A673 (cell line): ENCODE measurements around the gene ACP4. TPM values are rescaled to one million over a fixed set of nuclear protein-coding genes. Genes with fewer than 3 reads are reported as not detected.
A peak's percentile ranks its signal among the peaks of the same experiment; 100 is the strongest.

ENCODE experiments used
- BruUV-seq: library from RNA; stranded (reverse); fragments of 400-500 nt; replicated peaks from 2 replicates; lab custom pipeline; 2021; lab: Mats Ljungman, UMichigan
- CTCF ChIA-PET: fragments of 300-600 bp; sonication (Branson Sonifier 250); formaldehyde crosslinking; loops from one replicate; lab custom pipeline; 2022; ENCODE audit warnings: antibody characterized with exemption; lab: Charles Lee
- POLR2A ChIA-PET: fragments of 300-600 bp; sonication (Branson Sonifier 250); formaldehyde crosslinking; loops from one replicate; lab custom pipeline; 2022; ENCODE audit warnings: antibody characterized with exemption; ENCODE audit not compliant: low non-redundant PET; lab: Charles Lee
- DNase-seq: peaks from one replicate; pipeline ENCODE4 v3.0.0-alpha.2; 2015; ENCODE audit warnings: low spot score
- H3K27ac ChIP-seq: fragments of 200-600 bp; sonication (generic); 2 replicates; pipeline ENCODE4 v1.5.1; 2016; ENCODE audit warnings: mixed run types, low read depth, mild to moderate bottlenecking, mixed read lengths, antibody characterized with exemption, low read length; ENCODE audit not compliant: poor library complexity, severe bottlenecking
- H3K27me3 ChIP-seq: fragments of 200-600 bp; sonication (generic); replicated peaks from 2 replicates; pipeline ENCODE4 v1.6.1; 2017; ENCODE audit warnings: mixed run types, low read depth, mild to moderate bottlenecking, mixed read lengths, antibody characterized with exemption, low read length; ENCODE audit not compliant: insufficient read depth, poor library complexity
- H3K36me3 ChIP-seq: fragments of 200-600 bp; sonication (generic); 2 replicates; pipeline ENCODE4 v1.6.1; 2016; ENCODE audit warnings: mixed run types, mild to moderate bottlenecking, mixed read lengths, antibody characterized with exemption, low read length; ENCODE audit not compliant: insufficient read depth, poor library complexity, severe bottlenecking
- H3K4me1 ChIP-seq: fragments of 200-600 bp; sonication (generic); 2 replicates; pipeline ENCODE4 v1.6.1; 2017; ENCODE audit warnings: mixed run types, mild to moderate bottlenecking, mixed read lengths, antibody characterized with exemption, low read length; ENCODE audit not compliant: insufficient read depth, poor library complexity, severe bottlenecking
- H3K4me3 ChIP-seq: fragments of 200-600 bp; sonication (generic); 2 replicates; pipeline ENCODE4 v1.5.1; 2016; ENCODE audit warnings: low read depth, mixed run types, mild to moderate bottlenecking, mixed read lengths, low read length; ENCODE audit not compliant: poor library complexity, severe bottlenecking
- H3K9me3 ChIP-seq: fragments of 200-600 bp; sonication (generic); 2 replicates; pipeline ENCODE4 v1.6.1; 2016; ENCODE audit warnings: mixed run types, low read depth, mild to moderate bottlenecking, mixed read lengths, antibody characterized with exemption, low read length; ENCODE audit not compliant: poor library complexity, severe bottlenecking
- EZH2 ChIP-seq: fragments of 200-600 bp; sonication (generic); IDR thresholded peaks from 2 replicates; pipeline ENCODE4 v1.6.1; 2017; ENCODE audit warnings: borderline replicate concordance, low read depth, mild to moderate bottlenecking, mixed read lengths, antibody characterized with exemption, low read length; ENCODE audit not compliant: poor library complexity, severe bottlenecking
- intact Hi-C: fragments of 100-400 bp; cut with micrococcal nuclease; formaldehyde crosslinking; loops from one replicate; pipeline ENCODE4 v1.10.0; 2022; ENCODE audit not compliant: unreplicated experiment
- total RNA-seq: library from RNA; stranded (reverse); gene quantifications from 2 replicates; pipeline ENCODE4 v1.2.3, GENCODE V29; 2021
- TF ChIP-seq, protein P1 (sequence below): fragments of 300-800, 200-600 bp; sonication (generic); conservative IDR thresholded peaks from 2 replicates; pipeline ENCODE4 v1.5.1; 2017; ENCODE audit warnings: low read depth, mild to moderate bottlenecking, antibody characterized with exemption, low read length, moderate library complexity, mixed read lengths

Gene ACP4
- total RNA-seq, 1 experiment from 2014 or later: not detected

DNA sequence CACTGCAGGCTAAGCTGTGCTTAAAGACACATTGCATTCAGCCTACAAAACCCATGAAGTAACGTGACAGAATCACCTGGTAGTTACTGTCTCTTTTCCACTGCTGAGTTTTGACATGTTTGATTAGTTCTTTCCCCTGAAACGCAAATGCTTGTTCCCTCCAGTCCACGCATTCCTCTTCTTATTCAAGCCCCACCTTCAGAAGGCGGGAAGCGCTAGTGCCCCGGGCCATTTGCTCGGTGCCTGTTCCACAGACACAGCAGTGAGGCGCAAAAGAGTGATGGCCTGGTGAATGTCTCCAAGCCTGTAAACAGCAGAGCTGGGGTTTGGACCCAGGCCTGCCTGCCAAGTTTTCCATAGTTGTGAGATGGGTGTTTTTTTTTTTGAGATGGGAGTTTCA, 10.9 kb downstream of the ACP4 start:
- H3K27me3 ChIP-seq: no peaks in the 10 kb centered on the region
- TSS peak; percentile 8 for BruUV-seq
- H3K27ac ChIP-seq: no peak overlapping the region
- ChIA-PET POLR2A (no interaction called here), CTCF (interaction anchor here (0.9 kb wide), 1 partner anchor 120 kb away, joined by 3 read pairs; no protein-coding TSS in a partner anchor)
- DNase-seq: no peak
- TF ChIP-seq, protein P1, sequence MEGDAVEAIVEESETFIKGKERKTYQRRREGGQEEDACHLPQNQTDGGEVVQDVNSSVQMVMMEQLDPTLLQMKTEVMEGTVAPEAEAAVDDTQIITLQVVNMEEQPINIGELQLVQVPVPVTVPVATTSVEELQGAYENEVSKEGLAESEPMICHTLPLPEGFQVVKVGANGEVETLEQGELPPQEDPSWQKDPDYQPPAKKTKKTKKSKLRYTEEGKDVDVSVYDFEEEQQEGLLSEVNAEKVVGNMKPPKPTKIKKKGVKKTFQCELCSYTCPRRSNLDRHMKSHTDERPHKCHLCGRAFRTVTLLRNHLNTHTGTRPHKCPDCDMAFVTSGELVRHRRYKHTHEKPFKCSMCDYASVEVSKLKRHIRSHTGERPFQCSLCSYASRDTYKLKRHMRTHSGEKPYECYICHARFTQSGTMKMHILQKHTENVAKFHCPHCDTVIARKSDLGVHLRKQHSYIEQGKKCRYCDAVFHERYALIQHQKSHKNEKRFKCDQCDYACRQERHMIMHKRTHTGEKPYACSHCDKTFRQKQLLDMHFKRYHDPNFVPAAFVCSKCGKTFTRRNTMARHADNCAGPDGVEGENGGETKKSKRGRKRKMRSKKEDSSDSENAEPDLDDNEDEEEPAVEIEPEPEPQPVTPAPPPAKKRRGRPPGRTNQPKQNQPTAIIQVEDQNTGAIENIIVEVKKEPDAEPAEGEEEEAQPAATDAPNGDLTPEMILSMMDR: no peak
- TF ChIP-seq EZH2: no peak
- H3K4me3 ChIP-seq: no peak overlapping the region
- intact Hi-C loops: no loop called here
- H3K36me3 ChIP-seq: peaks cover 69% of the 10 kb centered on the region
- H3K9me3 ChIP-seq: no peaks in the 10 kb centered on the region
- H3K4me1 ChIP-seq: peaks cover 15% of the 10 kb centered on the region

DNA sequence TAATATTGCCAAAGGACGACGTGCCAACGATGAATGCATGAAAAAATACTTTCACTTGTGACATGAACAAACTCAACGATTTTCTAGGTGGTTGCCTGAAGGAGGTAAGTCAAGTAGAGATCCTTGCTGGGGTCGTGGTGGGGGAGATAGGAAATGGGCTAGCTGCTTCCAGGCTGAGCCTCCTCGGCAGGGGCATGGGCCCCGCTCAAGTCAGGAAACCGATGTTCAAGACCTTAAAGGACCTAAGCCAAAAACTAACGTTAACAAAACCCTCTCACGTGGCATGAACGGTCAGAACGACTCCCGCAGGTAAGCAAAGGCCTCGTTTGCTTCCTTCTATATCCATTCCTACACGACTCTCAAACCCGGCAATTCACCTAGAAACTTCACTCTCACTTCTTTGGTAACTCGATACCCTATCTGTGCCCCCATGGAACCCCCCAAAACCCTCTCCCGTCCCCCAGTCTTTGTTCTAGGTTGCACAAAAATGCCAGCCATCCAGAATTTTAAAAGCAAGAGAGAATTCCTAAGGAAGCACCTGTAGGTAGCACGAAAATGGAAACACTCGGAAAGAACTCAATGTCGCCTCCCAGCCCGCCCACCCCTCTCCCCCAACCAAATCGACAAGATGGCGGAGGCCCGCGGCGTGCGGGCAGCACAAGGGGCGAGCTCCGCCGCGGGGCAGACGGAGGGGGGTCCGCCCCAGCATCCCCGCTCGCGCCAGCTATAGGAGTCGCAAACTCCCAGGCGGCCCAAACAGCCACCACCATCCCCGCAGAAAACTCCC, 13.6 kb downstream of the ACP4 start:
- DNase-seq: no peak
- no peaks in the 10 kb centered on the region for H3K27me3 ChIP-seq
- ChIA-PET POLR2A (interaction anchor here (0.5 to 0.6 kb wide), 2 partner anchors 303 to 428 kb away, joined by 3 to 4 read pairs; no protein-coding TSS in a partner anchor), CTCF (no interaction called here)
- H3K27ac ChIP-seq: peak overlapping the region; percentile 99
- peak overlapping the region; percentile 94 for H3K4me3 ChIP-seq
- intact Hi-C loops: no loop called here
- H3K4me1 ChIP-seq: peaks cover 15% of the 10 kb centered on the region
- TF ChIP-seq, protein P1: no peak
- no peak for TF ChIP-seq EZH2
- TSS peak; percentile 83 for BruUV-seq
- no peaks in the 10 kb centered on the region for H3K9me3 ChIP-seq
- H3K36me3 ChIP-seq: peaks cover 45% of the 10 kb centered on the region

DNA sequence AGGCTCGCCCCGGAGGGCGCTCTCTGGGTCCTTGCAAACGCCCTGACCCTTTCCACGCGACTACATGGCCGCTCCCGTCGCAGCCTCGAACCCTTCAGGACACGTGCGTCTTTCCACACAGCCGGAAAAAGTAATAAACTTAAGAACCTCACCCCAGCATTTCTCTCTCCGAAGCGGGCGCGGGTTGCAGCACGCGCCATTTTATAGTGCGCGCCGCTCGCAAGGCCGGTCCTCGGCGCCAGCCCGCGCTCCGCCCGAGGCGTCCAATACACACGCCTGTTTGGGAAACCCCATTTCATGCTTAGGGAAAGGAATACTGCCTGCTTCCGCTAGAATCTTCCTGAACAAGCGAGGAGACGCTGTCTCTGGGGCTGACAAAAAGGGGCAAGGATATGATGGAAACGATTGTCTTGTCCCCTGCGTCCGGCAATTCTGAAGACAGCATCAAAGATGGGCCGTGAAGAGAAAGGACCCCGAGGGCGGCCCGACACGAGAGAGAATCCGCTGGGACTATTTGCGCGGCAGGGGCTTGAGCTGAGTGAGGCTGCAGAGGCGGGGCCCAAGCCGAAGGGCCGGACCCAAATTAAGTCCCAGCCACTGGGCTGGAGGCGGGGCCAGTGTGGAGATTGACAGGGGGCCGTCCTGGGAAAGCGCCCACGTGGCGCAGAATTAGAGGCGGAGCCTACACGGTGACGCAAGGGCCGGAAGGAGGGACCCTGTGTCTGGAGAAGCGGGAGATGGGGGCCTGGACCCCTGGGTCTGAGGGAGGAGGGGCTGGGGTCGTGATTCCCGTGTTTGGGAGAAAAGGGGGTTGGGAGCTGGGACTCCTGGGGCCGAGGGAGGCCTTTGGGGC, 14.4 kb downstream of the ACP4 start:
- Histone ChIP-seq H3K9me3 (no peaks in the 10 kb centered on the region), H3K4me1 (peaks cover 15% of the 10 kb centered on the region), H3K27me3 (no peaks in the 10 kb centered on the region), H3K27ac (peak overlapping the region; percentile 99), H3K36me3 (peaks cover 37% of the 10 kb centered on the region), H3K4me3 (peak overlapping the region; percentile 94)
- ChIA-PET CTCF (interaction anchor here (1.0 kb wide), 1 partner anchor 9 kb away, joined by 3 read pairs; no protein-coding TSS in a partner anchor), POLR2A (interaction anchor here (0.5 to 0.6 kb wide), 3 partner anchors 38 to 429 kb away, joined by 3 to 4 read pairs (median 3); no protein-coding TSS in a partner anchor)
- no TSS peak for BruUV-seq
- TF ChIP-seq EZH2: no peak
- TF ChIP-seq, protein P1: no peak
- intact Hi-C loops: no loop called here
- peak; percentile 99 for DNase-seq
